GM10847 (cell line): Measurements from ENCODE around the gene OPCML.

Experiments
- POLR2A ChIP-seq: IDR thresholded peaks from 2 replicates; pipeline ENCODE4 v1.6.1; 2011; ENCODE audit not compliant: insufficient read length; ENCODE audit errors: extremely low read depth

OPCML gene

DNA sequence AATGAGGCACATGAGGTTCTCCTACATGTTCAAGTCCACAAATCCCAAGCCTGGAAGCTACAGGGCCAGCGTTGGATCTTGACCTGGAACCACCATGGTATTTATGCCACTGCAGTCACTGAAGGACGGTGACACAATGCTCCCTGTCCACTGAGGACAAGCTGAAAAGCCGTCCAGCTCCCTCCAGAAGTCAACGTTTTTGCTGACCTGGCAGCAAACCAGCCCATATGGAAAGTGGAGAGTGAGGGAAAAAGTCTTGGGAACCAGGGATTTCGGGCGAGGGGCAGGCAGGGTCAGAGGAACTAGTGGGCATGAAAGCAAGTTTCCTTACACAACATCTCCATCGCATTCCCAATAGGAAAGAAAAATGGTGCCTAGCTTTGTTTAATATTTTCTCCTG is 33.3 kb downstream of the OPCML start:
- no peak for TF ChIP-seq POLR2A

DNA sequence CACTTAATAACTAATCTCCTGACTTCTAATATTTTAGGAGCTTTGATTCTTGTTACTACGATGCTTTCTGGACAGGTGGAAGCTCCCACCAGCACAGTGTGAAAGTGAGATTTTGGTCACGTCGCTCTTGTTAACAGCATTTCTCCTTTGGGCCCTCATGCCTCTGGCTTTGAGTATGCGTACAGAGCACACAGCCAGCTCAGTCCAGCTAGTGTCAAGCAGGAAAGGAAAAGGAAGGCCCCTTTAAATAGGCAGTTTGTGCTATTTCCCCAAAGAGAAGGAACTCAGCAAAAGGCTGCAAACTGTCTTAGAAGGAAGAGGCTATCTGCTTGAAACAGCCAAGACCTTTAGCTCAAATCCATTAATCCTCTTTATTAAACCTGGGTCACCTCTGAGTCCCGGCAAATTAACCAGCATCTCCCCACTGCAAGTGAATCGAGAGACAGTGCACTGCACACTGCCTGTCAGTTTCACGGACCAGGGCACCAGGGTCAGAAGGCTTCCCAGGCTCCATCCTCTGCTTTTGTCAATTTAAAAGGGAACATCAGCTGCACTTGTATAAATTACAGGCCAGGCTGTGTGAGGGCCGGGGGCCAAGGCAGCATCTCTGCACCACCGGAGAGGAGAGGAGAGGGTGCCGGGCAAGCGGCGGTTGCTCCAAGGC is 34.7 kb downstream of the OPCML start:
- TF ChIP-seq POLR2A, result no peak

DNA sequence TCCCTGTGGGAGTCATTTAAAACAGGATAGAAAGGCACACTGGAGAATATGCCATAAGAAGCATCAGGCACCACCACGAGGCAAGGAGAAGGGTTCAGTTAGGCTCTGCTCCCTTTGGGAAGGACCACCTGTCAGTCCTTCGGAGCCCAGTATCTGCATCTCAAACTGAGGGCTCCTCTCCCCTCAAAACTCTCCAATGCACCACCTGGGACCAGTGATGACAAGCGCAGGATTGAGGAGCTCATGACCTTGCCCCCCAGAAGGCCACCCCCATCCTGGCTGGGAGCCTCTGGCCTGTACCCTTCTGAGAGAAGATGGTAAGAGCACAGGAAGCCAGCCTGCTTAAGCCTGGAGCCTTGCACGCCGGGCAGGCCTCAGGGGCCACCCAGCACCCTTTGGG is 39.4 kb downstream of the OPCML start:
- no peak for TF ChIP-seq POLR2A

DNA sequence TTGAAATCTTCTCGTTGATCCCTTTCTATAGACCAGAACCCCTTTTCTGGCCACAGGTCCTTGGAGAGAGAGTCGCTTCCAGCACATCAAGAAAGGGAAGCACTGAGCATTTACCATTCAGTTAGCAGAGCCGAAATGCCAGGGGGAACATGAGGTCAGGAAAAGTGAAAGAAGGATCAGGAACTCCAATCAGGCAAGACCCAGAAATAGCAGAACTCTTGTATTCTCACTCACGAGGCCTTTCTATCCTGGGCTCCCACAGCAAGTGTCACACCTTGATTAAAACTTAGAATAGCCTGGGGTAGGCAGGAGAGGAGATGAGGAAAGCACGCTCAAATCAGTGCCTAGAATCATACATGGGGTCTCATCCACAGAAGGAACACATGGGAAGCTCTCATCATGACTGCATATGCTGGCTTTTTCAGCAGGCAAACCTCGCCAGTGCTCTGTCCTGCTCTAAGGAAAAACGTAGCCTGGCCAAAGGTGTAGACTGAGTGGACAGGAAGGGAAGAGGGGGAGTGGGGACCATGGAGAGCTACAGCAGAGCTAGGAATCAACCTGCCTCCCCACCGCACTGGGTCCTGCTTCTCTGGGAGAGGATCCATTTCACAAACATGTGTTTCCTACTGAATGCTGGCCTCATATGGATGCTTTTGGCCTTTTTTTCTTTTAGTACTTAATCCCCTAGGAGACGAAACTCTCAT is 40.5 kb downstream of the OPCML start:
- TF ChIP-seq POLR2A, result no peak

DNA sequence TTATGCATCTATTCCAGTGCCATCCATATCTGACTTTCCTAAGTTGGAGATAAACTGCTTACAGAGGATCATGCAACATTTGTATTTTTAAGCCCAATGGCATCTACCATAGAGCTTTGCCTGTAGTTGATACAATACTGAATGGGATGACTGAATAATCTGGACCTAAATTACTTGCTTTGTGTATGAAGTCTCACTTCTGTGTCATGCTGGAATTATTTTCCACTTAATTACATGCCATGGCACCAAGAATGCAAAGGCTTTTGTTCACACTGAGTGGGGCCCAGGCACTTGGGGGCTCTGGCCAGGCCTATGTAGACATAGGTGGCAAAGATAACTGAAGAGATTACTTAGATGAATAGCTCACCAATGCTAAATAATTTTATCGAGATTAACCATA is 51.6 kb downstream of the OPCML start:
- no peak for TF ChIP-seq POLR2A

DNA sequence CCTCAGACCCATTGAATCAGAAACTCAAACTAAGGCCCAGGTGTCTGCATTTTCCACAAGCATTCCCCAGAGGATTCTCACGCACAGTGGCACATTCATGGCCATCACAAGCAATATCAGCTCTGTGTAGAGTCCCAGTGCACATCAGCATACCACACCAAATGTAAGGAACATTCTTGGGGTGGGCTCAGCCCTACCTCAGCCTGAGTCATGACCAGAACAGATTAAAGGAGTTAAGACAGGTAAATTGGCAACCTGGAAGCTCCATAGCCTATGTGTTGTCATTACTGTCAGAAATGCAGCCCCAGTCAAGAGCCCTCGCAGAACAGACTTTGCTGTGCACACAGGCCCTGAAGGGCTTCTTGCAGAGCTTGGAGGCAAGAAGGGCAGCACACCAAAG is 53.1 kb downstream of the OPCML start:
- no peak for TF ChIP-seq POLR2A

DNA sequence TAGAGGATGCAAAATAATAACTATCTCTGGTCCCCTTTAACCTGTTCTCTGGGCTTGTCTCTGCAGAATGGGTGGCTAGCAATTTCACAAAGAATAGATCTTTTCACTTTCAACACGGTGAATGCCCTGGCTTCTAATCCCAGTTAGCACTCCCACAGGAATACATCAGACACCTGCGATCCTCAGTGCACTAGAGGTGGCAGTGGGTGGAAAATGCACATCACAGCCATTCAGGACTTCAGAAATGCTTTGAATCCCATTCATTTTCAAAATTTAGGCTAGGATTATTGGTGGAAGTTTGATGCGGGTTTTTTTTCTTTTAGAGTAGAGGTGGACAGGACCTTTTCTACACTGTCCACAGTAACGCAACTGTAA is 55.1 kb downstream of the OPCML start:
- TF ChIP-seq POLR2A, result no peak

DNA sequence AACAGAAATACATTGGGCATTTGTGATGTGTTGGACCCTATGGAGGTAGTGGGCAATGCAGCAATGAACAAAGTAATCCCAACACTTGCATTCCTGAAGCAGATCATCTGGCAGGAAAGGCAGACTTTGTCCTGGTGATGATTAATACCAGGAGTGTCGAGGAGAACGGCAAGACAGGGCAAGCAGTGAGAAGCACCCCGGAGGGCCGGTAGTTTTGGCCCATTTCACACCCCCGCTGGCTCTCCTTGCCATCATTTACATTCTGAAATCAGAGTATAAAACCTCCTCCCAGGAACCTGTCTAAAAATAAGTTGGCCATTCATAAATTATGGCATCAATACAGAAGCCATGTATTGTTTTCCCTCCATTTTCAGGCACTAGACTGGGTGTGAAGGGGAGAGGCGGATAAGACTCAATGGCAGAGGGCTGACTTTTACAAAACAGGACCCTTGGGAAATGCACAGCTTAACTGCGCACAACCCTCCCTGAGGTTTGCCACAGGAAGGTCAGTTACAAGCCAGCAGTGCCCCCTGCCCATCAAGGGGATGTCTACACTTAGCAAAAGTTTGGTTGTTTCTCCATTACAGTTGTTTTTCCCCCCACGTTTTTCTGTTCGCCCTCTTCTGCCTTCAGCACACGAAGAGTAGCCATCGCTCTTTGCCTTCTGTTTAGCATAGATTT is 55.6 kb downstream of the OPCML start:
- no peak for TF ChIP-seq POLR2A

DNA sequence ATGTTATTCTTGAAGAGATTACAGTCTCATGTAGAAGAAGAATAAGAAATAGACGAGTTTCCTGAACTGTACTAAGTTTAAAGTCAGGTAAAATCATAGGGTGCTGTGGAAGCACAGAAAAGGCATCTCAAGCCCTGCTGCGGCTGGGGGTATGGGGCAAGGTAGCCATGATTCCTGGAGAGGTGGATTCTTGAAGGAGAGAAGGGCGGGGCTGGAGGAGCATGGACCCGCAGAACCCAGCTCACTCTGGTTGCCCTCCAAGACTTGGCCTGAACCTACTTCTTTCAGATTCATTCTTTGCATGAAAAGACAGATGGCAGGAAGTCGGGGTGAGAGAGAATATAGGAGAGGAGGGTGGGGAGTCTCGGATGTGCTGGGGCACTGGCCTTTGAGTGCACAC is 57.8 kb downstream of the OPCML start:
- TF ChIP-seq POLR2A, result no peak

DNA sequence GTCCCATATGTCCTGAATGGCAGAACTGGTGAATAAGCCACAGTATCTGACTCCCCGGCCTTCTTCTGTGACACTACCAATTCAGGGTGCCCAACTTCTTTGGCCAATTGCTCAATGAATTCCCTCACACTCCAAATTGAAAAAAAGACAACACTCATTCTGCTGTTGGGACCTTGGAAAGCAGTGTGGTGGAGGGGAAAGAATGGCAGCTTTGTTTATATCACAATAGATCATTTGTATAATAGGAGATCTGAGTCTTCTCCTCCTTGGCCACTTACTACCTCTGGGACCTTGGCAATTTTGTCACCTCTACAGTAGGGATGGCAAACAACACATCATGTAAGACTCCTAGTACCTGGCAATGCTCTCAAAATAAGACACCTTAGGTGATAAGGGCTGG is 64.6 kb downstream of the OPCML start:
- no peak for TF ChIP-seq POLR2A

DNA sequence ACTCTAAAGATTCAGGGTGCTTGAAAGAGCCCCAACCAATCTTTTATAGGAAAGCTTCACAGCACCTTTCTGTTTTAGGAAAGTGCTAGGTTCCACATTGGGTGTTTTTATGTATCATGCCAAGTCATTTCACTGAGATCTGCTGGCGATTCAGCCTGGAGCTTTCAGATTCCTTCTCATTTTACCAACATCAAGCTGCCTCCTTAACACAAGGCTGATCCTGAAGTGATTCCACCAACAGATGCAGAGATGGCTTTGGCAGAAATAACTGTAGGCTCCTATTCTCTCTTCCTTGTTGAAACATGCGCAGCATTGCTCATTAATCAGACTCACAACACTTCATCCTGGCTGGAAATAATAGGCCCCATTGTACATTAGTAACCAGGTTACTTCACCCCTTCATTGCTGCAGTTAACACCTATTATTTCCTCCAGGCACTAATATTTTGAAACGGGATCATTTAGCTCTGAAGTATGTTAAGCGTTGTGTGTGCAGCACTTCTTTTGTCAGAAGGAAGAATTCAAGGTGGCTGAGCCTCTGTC is 89.0 kb downstream of the OPCML start:
- no peak for TF ChIP-seq POLR2A

DNA sequence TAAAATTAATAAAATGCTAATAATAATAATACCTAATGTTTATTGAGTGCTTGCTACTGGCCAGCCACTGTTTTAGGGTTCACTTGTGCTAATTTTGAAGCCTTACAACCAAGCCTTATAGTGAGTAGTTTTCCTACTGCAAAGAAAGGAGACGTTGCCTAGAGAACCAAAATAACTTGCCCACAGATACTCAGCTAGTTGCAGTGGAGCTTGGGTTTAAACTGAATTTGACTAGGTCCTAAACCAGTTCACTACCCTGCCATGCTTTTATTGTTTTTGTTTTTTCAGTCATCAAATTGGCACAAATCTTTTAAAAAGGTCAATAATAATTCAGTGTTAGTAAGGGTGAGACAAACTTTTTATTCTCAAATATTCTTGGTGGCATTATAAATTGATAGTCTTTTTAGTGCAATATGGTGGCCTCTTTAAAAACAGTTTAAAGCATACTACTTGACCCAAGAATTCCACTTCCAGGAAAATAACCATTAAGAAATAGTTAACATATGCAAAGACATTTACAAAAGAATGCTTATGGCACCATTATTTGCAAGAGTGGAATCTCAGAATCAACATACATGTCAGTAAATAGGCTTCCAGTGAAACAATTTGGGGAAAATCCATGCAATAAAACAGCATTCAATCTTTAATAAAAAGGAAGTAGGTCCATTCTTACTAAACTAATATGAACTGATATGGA is 90.2 kb downstream of the OPCML start:
- no peak for TF ChIP-seq POLR2A

DNA sequence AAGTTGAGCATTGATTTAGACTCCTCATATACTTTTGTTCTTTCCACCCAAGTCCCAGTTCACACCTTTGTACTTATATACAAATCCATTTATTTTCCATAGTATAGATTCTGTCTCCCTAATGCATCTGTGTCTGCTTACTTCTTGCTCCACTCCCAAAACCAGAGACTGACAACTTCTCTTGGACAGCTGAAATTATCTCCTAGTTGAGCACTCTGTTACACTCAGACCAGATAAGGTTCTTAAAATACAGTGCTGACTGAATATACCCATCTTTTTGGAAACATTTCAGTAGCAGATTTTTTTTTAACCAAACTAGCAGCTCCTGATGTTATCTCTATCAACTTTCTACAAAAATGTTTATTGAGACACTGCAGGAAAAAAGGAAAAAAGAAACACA is 106.3 kb downstream of the OPCML start:
- TF ChIP-seq POLR2A, result no peak

DNA sequence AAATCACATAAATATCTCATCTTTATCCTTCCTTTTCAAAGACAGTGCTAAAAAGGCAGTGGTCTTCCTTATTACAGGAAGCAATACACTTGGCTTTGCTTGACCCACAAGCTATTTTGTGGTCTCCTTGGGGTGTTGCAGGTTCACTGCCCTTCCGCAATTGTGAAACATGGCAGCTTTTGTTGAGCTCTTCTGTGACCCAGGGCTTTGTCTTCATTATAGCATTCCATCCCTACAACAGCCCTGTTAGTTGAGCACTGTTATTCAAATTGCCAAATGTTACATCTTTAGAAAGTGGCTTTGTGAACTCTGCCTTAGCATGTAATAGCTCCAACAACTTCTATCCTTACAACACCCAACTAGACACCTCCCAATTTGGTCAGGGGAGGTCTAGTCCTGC is 107.1 kb downstream of the OPCML start:
- no peak for TF ChIP-seq POLR2A

DNA sequence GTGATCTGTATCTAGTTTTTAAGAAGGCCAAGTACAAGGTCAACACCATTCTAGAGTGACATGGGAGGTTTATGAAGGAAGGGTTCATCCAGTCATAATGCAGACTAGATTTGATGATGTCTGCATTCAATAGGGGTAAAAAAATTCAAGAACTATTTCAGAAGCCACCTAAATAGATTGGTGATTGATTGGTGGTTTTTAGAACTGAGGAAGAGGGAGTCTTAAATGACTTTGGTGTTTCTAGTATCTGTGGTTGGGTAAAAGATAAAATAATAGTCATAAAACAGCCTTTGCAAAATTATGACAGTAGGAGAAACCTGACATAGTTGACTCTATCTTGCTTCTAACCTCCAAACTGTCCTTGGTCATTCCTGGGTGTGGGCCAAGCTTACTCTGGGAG is 114.1 kb downstream of the OPCML start:
- TF ChIP-seq POLR2A, result no peak

DNA sequence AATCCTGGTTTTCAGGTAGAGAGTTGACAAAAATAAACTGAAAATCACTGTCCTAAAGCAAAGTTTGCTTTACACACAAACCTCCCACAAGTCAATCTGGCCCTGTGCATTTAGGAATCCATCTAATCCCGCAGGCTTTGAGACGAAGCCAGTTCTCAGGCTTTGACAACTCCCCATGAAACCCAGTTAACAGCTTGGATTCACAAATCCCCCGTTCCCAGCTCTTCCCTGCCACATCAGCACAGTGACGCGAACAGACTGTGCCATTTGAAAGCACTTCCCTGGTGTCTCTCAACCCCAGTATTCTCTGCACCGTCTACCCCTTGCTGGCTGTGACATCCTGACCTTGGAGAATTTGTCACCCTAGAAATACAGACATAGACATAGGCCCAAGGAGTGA is 117.8 kb downstream of the OPCML start:
- TF ChIP-seq POLR2A, result no peak
